COLO829 (cell line): ENCODE data around the gene PNLDC1.
"Not testable (repeated sequence)": the region's sequence is repeated elsewhere in the genome, so short reads cannot be mapped to it uniquely, and the experiment has no call there.

ENCODE experiments used
- DNase-seq: peaks from one replicate; pipeline ENCODE4 v3.0.0; 2012; ENCODE audit warnings: low spot score

PNLDC1 gene

GRCh38 chr6:159788276-159788675 is 11.8 kb upstream of the PNLDC1 start:
- DNase-seq, result no peak

GRCh38 chr6:159788753-159789376 is 11.2 kb upstream of the PNLDC1 start:
- DNase-seq, result peak; percentile 28

- peak; percentile 99 for DNase-seq
These were observed 10.5 kb upstream of the PNLDC1 start, which contains the start of gene TCP1 for GRCh38 chr6:159789377-159790148. Gene TCP1 (minus strand): TSS chr6:159789602. CDS start chr6:159789468, 134 bp downstream.

- DNase-seq, result peak; percentile 88
These were observed 9.7 kb upstream of the PNLDC1 start, which contains the start of gene MRPL18 for GRCh38 chr6:159790149-159790955. Gene MRPL18 (plus strand): TSS chr6:159790467. CDS start chr6:159790588, 121 bp downstream.

- DNase-seq, result no peak
These were observed 9.0 kb upstream of the PNLDC1 start for GRCh38 chr6:159790956-159791598.

- DNase-seq, result not testable (repeated sequence)
These were observed 5.1 kb upstream of the PNLDC1 start for GRCh38 chr6:159794976-159795375.

GRCh38 chr6:159797554-159797953 is 2.5 kb upstream of the PNLDC1 start:
- DNase-seq, result no peak

- no peak for DNase-seq
These were observed 1.9 kb downstream of the PNLDC1 start for GRCh38 chr6:159801935-159802334.

- no peak for DNase-seq
These were observed 4.4 kb downstream of the PNLDC1 start for GRCh38 chr6:159804504-159804903.

GRCh38 chr6:159805440-159806020 is 5.5 kb downstream of the PNLDC1 start:
- DNase-seq, result no peak

- no peak for DNase-seq
These were observed 6.0 kb downstream of the PNLDC1 start for GRCh38 chr6:159806021-159806458.

GRCh38 chr6:159807150-159807858 is 7.2 kb downstream of the PNLDC1 start:
- DNase-seq, result peak; percentile 57

- no peak for DNase-seq
These were observed 8.6 kb downstream of the PNLDC1 start for GRCh38 chr6:159808647-159809046.

- no peak for DNase-seq
These were observed 9.1 kb downstream of the PNLDC1 start for GRCh38 chr6:159809149-159809548.

GRCh38 chr6:159813781-159814180 is 13.7 kb downstream of the PNLDC1 start:
- no peak for DNase-seq

- no peak for DNase-seq
These were observed 15.3 kb downstream of the PNLDC1 start for GRCh38 chr6:159815410-159815809.

- DNase-seq, result not testable (repeated sequence)
These were observed 16.7 kb downstream of the PNLDC1 start for GRCh38 chr6:159816775-159817174.

GRCh38 chr6:159817951-159818739 is 18.1 kb downstream of the PNLDC1 start:
- DNase-seq, result no peak

GRCh38 chr6:159819098-159819497 is 19.0 kb downstream of the PNLDC1 start:
- no peak for DNase-seq
